NCI-H128 (cell line): ENCODE results near the gene KRT82.

Source experiments
- DNase-seq: peaks from one replicate; lab custom pipeline; 2025; ENCODE audit not compliant: unreplicated experiment; lab: John Stamatoyannopoulos, UW

The KRT82 gene

GRCh38 chr12:52389313-52390207, 16.6 kb downstream of the KRT82 start:
- DNase-seq: no peak

GRCh38 chr12:52387859-52388258, 18.3 kb downstream of the KRT82 start:
- DNase-seq: no peak

GRCh38 chr12:52385226-52385702, 20.9 kb downstream of the KRT82 start, which contains the start of gene KRT84:
TSS of gene KRT84 (minus strand) at chr12:52385652. CDS start at chr12:52385585, 67 bp downstream.
- no peak for DNase-seq

- DNase-seq: no peak
Observed at GRCh38 chr12:52383331-52383730, 22.8 kb downstream of the KRT82 start.

GRCh38 chr12:52382854-52383253, 23.3 kb downstream of the KRT82 start:
- no peak for DNase-seq

GRCh38 chr12:52381206-52381605, 24.9 kb downstream of the KRT82 start:
- DNase-seq: no peak

GRCh38 chr12:52380271-52380694, 25.9 kb downstream of the KRT82 start:
- DNase-seq: no peak

GRCh38 chr12:52379536-52379935, 26.6 kb downstream of the KRT82 start:
- no peak for DNase-seq

GRCh38 chr12:52378091-52378490, 28.0 kb downstream of the KRT82 start:
- DNase-seq: no peak

- no peak for DNase-seq
Observed at GRCh38 chr12:52377266-52377665, 28.9 kb downstream of the KRT82 start.

- peak; percentile 74 for DNase-seq
Observed at GRCh38 chr12:52372216-52373154, 33.6 kb downstream of the KRT82 start.

- DNase-seq: no peak
Observed at GRCh38 chr12:52371716-52372115, 34.4 kb downstream of the KRT82 start.

GRCh38 chr12:52370926-52371608, 35.1 kb downstream of the KRT82 start:
- DNase-seq: no peak

GRCh38 chr12:52369809-52370208, 36.3 kb downstream of the KRT82 start:
- DNase-seq: no peak

- no peak for DNase-seq
Observed at GRCh38 chr12:52369211-52369610, 36.9 kb downstream of the KRT82 start.

- no peak for DNase-seq
Observed at GRCh38 chr12:52368508-52368907, 37.6 kb downstream of the KRT82 start.

- DNase-seq: no peak
Observed at GRCh38 chr12:52367876-52368275, 38.3 kb downstream of the KRT82 start.

GRCh38 chr12:52366738-52367485, 39.2 kb downstream of the KRT82 start, which contains the start of gene KRT85:
TSS of gene KRT85 (minus strand) at chr12:52367481. CDS start at chr12:52367405, 76 bp downstream.
- no peak for DNase-seq

- no peak for DNase-seq
Observed at GRCh38 chr12:52364901-52365489, 41.1 kb downstream of the KRT82 start.

GRCh38 chr12:52364061-52364460, 42.1 kb downstream of the KRT82 start:
- no peak for DNase-seq
